ENCODE data around the gene GIT2.
A peak's percentile ranks its signal among the peaks of the same experiment; 100 is the strongest.

GIT2 gene

DNA sequence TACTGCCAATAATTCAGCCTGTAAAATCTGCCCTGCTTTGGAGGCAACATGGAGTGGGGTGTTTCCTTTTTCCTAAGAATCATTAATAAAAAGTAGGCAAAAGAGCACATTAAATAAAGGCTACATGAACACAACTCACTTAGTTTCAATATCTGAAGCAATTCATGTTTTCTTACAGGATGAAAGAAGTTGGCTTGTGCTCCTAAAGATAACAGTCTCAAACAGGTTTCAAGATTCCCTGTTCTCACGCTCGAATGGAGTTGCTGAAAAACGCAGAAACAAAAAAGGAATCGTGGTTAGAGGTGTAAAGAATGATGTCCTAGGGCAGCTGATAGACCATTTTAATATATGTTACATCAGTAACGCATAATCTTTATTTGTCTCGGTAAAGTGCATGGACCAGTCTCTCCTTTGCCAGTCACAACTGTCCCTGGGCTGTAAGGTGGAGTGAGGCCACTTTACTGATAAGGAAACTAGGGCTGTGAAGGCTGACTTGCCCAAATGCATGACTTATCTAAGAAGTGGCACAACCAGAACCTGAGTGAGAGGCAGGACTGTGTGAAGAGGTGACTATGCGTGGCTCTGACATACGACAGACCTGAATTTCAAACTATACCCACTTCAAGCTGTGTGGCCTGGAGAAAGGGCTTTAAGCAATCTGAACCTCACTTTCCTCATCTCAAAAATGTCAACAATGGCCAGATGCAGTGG is 12.6 kb downstream of the GIT2 start:
- Mint-ChIP-seq H3K4me3 (no peak overlapping the region), H3K27me3 (ENCODE audit: low read depth, poor library complexity) (peaks cover 2% of the 10 kb centered on the region), H3K4me1 (no peaks in the 10 kb centered on the region), H3K9me3 (peaks cover 6% of the 10 kb centered on the region), H3K27ac (no peak overlapping the region), H3K36me3 (ENCODE audit: low read depth) (peaks cover 67% of the 10 kb centered on the region)
- TF ChIP-seq CTCF (IDR thresholded peaks at IDR 0.05): no peak
- DNase-seq: no peak

- TF ChIP-seq CTCF (IDR thresholded peaks at IDR 0.05): no peak
- Mint-ChIP-seq H3K4me3 (no peak overlapping the region), H3K27me3 (ENCODE audit: low read depth, poor library complexity) (peaks cover 2% of the 10 kb centered on the region), H3K4me1 (no peaks in the 10 kb centered on the region), H3K36me3 (ENCODE audit: low read depth) (peaks cover 71% of the 10 kb centered on the region), H3K9me3 (peaks cover 15% of the 10 kb centered on the region), H3K27ac (no peak overlapping the region)
- no peak for DNase-seq
Observed at GRCh38 chr12:109982210-109982609, 14.0 kb downstream of the GIT2 start.

GRCh38 chr12:109981311-109981710 is 14.9 kb downstream of the GIT2 start:
- H3K36me3 Mint-ChIP-seq (ENCODE audit: low read depth): peaks cover 77% of the 10 kb centered on the region
- TF ChIP-seq CTCF (IDR thresholded peaks at IDR 0.05): no peak
- H3K4me1 Mint-ChIP-seq: no peaks in the 10 kb centered on the region
- no peak overlapping the region for H3K4me3 Mint-ChIP-seq
- no peak for DNase-seq
- peaks cover 15% of the 10 kb centered on the region for H3K9me3 Mint-ChIP-seq
- H3K27ac Mint-ChIP-seq: no peak overlapping the region
- H3K27me3 Mint-ChIP-seq (ENCODE audit: low read depth, poor library complexity): peaks cover 2% of the 10 kb centered on the region

DNA sequence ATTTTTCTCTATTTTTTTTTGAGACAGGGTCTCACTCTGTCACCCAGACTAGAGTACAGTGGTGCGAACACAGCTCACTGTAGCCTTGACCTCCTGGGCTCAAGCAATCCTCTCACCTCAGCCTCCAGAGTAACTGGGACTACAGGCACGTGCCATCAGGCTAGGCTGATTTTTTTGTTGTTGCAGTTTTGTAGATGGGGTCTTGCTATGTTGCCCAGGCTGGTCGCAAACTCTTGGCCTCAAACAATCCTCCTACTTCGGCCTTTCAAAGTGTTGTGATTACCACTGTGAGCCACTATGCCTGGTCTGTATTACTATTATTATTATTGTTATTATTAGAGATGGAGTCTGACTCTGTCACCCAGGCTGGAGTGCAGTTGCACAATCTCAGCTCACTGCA is 23.3 kb downstream of the GIT2 start:
- H3K4me1 Mint-ChIP-seq: no peaks in the 10 kb centered on the region
- no peak for DNase-seq
- peaks cover 65% of the 10 kb centered on the region for H3K36me3 Mint-ChIP-seq (ENCODE audit: low read depth)
- H3K9me3 Mint-ChIP-seq: peaks cover 3% of the 10 kb centered on the region
- H3K27me3 Mint-ChIP-seq (ENCODE audit: low read depth, poor library complexity): no peaks in the 10 kb centered on the region
- no peak overlapping the region for H3K4me3 Mint-ChIP-seq
- no peak overlapping the region for H3K27ac Mint-ChIP-seq
- no peak for TF ChIP-seq CTCF (IDR thresholded peaks at IDR 0.05)

DNA sequence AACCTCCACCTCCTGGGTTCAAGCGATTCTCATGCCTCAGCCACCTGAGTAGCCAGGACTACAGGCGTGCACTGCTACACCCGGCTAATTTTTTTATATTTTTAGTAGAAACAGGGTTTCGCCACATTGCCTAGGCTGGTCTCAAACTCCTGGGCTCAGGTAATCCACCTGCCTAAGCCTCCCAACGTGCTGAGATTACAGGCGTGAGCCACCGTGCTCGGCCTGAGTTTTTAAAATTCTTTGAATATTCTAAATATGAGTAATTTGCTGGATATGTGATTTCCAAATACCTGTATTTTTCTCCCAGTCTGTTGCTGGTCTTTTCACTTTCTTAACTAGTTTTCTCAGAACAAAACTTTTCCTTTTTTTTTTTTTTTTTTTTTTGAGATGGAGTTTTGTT is 27.4 kb downstream of the GIT2 start:
- Mint-ChIP-seq H3K27ac (no peak overlapping the region), H3K27me3 (ENCODE audit: low read depth, poor library complexity) (no peaks in the 10 kb centered on the region), H3K36me3 (ENCODE audit: low read depth) (peaks cover 51% of the 10 kb centered on the region), H3K4me1 (no peaks in the 10 kb centered on the region), H3K4me3 (no peak overlapping the region), H3K9me3 (no peaks in the 10 kb centered on the region)
- no peak for DNase-seq
- no peak for TF ChIP-seq CTCF (IDR thresholded peaks at IDR 0.05)

- H3K27ac Mint-ChIP-seq: peak overlapping the region; percentile 48
- H3K9me3 Mint-ChIP-seq: no peaks in the 10 kb centered on the region
- H3K4me3 Mint-ChIP-seq: no peak overlapping the region
- H3K4me1 Mint-ChIP-seq: no peaks in the 10 kb centered on the region
- H3K36me3 Mint-ChIP-seq (ENCODE audit: low read depth): peaks cover 51% of the 10 kb centered on the region
- no peak for TF ChIP-seq CTCF (IDR thresholded peaks at IDR 0.05)
- no peak for DNase-seq
- no peaks in the 10 kb centered on the region for H3K27me3 Mint-ChIP-seq (ENCODE audit: low read depth, poor library complexity)
Observed at GRCh38 chr12:109968032-109968420, 28.1 kb downstream of the GIT2 start.

All from nephron progenitor cell (in vitro differentiated cells).